Smooth muscle cell of the brain vasculature (primary cell): ENCODE data around the gene SUN1.
"Not testable (repeated sequence)": the region's sequence is repeated elsewhere in the genome, so short reads cannot be mapped to it uniquely, and the experiment has no call there.

ENCODE experiments used
- DNase-seq: peaks from one replicate; pipeline ENCODE4 v3.0.0-alpha.2; 2012; ENCODE audit warnings: low read depth, low spot score

Gene SUN1

DNA sequence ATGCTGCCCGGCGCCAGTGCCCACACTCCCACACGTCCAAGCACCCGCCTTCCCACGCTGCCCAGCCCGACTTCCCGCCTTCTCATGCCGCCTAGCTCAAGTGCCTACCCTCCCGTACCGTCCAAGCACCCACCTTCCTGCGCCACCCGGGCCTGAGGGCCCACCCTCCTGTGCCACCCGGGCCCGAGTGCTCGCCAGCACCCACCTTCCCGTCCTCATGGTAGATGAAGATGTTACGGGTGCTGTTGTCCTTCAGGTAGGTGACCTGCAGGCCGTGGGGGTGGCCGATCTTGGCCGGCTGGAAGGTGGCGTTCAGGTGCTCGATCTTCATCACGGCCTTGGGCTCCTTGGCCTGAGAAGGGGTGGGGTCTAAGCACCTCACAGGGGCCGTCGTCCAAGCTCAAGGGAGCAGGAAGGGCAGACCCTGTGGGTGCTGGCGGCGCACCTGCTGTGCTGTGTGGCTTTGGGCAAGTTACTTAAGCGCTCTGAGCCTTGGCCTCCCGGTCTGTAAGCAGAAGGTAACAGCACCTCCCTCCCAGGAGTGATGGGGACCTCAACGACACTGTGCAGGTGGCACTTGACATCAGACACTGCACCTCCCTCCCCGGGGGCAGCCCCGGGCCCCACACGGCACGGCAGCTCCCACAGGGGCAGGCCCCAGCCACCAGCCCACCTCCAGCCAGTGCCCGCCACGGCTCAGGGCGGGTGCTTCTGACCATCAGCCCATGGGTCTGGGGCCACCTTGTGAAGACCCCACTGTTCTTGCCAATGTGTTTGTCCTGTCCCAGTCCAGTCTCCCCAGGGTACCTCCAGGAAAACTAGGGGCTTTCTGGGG lies 71.9 kb downstream of the SUN1 start:
- no peak for DNase-seq

GRCh38 chr7:904847-905246 lies 72.6 kb downstream of the SUN1 start:
- DNase-seq: no peak

- DNase-seq: no peak
Observed at GRCh38 chr7:906776-907157, 74.5 kb downstream of the SUN1 start.

DNA sequence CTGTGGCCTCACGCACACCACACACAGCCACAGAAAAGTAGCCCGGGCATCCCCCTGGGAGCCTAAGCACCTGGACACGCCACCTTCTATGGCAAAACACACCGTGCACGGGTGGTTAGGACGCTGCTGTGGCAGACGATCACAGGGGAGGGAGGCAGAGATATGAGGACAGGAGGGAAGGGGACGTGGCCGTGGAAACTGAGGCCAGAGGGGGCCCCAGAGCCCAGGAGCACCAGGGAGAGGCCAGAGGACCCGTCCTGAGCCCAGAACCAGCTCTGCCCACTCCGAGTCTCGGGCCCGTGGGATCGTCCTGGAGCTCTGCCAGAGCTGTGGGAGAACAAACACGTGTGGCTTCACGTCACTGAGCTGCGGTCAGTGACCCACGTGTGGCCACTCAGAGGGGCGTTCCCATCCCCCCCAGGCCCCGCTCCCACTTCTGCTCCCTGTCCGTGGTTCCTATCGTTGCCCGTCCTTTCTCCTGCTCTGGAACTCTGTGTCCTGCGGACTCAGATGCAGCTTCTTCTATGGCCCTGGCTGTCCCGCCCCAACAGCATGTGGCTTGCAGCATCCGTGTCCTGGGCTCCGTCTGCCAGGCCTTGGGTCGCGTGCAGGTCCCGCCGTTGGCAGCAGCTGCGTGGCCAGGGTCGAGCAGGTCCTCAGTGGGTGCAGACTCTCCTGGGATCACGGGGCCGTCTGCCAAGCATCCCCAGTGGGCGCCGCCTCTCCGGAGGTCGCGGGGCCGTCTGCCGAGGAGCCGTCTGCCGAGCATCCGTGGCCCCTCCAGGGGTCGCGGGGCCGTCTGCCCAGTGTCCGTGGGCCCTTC lies 75.1 kb downstream of the SUN1 start:
- DNase-seq: no peak

DNA sequence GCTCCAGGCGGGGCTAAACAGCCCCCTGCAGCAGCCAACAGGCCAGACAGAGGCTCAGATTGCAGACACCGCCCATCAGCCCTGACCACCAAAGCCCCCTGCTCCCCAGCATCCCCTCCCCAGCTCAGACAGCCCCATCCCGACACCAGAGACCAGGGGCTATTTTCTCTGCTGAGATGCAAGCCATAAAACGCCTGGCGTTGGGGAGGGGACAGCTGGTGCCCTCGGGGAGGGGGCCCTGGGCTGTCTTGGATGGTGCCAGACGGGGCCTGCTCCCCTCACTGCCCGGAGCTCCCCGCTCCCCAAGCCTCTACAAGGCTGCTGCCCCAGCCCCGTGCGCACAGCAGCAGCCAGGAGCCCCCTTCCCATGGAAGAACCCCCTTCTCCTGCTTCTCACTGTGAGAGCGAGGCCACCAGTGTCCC lies 75.9 kb downstream of the SUN1 start:
- DNase-seq: no peak

DNA sequence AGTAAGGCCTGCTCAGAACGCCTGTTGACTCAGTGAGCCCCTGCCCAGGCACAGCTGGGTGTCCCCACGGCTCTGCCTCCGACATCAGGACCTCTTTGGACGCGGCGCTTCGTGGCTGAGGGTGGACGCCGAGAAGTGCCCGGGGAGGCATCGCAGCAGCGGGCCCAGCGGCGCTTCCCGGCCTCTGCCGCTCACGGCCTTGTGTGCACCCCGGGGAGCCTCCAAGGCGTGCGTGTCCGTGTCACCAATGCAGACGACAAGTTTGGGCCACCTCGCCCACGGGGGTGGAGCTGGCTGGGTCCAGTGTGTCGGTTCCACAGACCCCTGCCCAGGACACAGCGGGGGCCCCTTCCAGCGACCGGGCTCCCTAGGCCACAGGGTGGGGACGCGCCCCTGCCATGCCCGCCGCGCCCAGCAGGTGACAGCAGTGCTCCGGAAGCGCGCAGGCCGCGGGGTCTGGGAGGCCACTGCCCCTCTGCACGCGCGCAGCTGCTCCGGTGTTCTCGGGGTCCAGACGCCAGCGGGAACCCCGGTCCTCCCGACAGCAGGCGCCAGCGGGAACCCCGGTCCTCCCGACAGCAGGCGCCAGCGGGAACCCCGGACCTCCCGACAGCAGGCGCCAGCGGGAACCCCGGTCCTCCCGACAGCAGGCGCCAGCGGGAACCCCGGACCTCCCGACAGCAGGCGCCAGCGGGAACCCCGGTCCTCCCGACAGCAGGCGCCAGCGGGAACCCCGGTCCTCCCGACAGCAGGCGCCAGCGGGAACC lies 76.5 kb downstream of the SUN1 start:
- not testable (repeated sequence) for DNase-seq

GRCh38 chr7:909358-910329 lies 77.4 kb downstream of the SUN1 start:
- no peak for DNase-seq

DNA sequence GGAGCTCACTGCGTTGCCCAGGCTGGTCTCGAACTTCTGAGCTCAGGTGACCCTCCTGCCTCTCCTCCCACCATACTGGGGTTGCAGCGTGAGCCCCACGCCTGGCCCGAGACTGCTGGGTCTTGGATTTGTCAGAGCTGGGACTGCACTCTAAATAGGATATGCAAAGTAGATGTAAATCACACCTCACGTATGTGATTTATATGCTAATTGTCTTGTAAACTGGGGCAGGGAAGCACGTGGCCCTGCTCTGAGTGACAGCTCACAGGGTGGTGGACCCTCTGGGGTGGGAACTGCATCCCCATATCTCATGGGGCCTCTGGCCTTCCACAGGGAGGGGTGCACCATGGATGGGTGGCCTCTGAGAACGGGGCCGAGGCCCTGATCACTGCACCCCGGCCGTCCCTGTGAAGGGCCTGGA lies 78.2 kb downstream of the SUN1 start:
- no peak for DNase-seq

DNA sequence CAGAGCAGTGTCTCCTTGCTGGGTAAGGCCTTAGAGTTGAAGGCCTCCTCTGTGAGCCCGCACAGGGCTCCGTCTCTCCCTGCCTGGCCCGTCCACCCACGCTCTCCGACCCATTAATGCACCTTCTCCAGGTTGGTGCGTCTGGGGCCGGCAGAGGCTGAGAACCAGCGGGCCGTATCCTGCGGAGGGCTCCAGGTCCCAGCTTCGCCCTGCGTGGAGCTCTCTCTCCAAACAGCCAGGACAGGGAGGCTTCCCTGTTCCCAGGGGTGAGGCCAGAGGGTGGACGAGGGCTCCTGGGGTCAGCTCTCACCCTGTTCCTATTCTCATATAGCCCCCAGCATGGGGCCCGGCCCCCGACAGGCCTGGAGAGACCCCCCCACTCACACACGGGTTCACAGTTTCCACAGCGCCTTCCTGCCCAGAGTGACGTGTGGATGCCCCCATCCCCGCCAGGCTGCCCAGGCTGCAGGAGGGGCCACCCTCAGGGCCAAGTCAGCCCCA lies 78.7 kb downstream of the SUN1 start:
- no peak for DNase-seq

DNA sequence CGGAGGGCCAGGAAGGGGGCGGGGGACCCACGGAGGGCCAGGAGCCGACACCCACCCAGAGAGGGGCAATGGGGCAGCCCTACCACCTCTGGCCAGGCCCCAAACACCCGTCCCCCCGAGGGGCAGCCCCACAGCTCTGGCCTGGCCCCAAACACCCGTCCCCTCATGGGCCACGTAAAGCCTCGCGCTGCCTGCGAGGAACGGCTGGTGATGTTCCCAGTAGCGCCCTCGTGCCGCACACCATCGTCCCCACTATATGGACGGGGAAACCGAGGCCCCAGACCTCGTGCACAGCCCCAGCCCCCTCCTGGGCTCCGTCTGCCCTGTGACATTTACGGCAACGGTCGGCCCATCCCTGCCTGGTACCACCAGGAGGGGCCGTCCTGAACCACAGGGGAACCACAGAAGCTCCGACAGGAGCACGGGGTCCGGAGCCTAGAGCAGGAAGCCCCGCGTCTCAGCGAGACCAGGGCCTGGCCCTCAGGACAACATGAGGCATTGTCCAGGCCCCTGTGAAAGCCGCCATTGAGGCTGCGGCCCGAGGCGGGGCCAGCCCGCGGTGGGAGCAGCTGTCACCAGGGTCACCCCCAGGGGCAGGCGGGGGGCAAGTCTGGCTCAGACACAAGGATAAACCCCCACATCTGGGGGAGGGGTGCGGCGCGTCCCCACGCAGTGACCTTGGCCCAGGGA lies 79.7 kb downstream of the SUN1 start:
- no peak for DNase-seq

GRCh38 chr7:913736-914520 lies 81.7 kb downstream of the SUN1 start:
- DNase-seq: no peak

GRCh38 chr7:914521-915194 lies 82.4 kb downstream of the SUN1 start:
- no peak for DNase-seq

DNA sequence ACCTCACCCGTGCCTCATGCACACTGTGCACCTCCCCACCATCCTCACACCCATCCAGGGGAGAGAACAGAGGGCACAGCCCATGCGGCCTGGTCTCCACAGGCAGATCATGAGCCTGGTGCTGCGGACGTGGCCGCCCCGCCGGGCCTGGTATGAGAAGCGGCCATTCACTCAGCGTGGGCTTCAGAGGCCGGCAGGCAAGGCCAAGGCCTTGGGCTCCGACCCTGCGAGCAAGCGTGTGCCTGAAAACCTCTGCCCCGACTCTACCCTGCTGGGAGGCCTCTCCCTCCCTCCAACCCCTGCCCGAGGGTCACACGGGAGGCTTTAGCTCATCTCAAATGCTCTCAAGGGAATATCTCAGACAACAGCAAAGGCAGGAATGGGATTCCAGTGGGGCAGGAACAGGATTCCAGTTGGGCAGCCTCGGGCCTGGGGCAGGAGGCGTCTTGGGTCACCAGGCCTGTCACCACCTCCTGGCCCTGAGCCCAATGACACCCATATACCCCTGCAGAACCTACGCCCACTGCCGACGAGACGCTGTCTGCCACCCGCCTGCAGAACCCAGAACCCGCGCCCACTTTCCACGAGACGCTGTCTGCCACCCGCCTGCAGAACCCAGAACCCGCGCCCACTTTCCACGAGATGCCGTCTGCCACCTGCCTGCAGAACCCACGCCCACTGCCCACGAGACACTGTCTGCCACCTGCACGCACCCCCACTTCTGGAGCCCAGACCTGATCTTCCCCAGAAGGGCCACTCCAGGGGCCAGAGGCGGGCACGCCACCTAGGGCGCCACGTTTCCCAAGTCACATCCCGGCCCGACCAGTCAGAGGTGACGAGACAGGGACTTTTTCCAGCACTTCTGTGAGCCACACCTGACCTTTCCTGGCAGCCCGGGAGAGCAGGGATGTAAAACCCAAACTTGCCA lies 83.3 kb downstream of the SUN1 start:
- DNase-seq: no peak

GRCh38 chr7:916291-916941 lies 84.1 kb downstream of the SUN1 start:
- DNase-seq: no peak

DNA sequence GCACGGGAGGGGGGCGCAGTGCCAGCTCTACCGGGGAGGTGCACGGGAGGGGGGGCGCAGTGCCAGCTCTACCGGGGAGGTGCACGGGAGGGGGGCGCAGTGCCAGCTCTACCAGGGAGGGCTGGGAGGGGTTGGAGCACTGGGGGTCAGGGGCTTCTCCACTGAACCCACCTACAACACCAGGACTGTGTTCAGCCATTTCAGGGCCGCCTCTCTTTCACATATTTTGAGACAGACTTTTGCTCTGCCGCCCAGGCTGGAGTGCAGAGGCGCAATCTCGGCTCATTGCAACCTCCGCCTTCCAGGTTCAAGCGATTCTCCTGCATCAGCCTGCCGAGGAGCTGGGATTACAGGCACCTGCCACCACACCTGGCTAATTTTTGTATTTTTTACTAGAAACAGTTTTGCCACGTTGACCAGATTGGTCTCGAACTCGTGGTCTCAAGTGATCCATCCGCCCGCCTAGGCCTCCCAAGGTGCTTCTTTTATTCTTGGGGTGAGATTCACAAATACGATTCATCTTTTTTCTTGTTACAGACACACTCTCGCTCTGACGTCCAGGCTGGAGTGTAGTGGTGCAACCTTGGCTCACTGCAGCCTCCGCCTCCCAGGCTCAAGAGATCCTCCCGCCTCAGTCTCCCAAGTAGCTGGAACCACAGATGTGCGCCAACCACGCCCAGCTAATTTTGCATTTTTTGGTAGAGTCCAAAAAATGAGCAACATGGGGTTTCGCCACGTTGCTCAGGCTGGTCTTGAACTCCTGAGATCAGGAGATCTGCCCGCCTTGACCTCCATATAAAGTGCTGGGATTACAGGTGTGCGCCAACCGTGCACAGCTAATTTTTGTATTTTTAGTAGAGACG lies 85.2 kb downstream of the SUN1 start:
- DNase-seq: no peak

DNA sequence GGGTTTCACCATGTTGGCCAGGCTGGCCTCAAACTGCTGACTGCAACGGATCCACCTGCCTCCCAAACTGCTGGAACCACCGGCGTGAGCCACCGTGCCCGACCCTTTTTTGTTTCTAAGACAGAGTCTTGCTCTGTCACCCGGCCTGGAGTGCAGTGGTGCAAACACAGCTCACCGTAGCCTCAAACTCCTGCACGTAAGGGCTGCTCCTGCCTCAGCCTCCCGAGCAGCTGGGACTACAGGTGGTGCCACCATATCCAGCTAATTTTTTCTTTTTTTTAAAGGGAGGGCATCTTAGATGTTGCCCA lies 85.8 kb downstream of the SUN1 start:
- no peak for DNase-seq
